Thyroid gland (tissue), 4 donors: Measurements from ENCODE around the gene PLD3. TPM values are rescaled to one million over a fixed set of nuclear protein-coding genes. Genes with fewer than 3 reads are reported as not detected.
A peak's percentile ranks its signal among the peaks of the same experiment; 100 is the strongest.

Source experiments
- DNase-seq, 2 donors: peaks; one replicate each; pipeline ENCODE4 v3.0.0-alpha.2; 2019
- H3K27ac ChIP-seq, 3 donors: fragments of 200-600 bp; sonication (generic); 1 replicate in 2 of 3; 2 replicates in 1 of 3; pipeline ENCODE4 v1.5.1; 2016 to 2019; ENCODE audit warnings: mild to moderate bottlenecking in 1 of 3, moderate library complexity in 1 of 3
- H3K27me3 ChIP-seq: fragments of 200-600 bp; sonication (generic); one replicate; pipeline ENCODE4 v1.5.1; 2019
- H3K36me3 ChIP-seq, 2 donors: fragments of 200-600 bp; sonication (generic); one replicate each; pipeline ENCODE4 v1.5.1; 2016 to 2019
- H3K4me1 ChIP-seq, 2 donors: fragments of 200-600 bp; sonication (generic); one replicate each; pipeline ENCODE4 v1.5.1; 2017 to 2019
- H3K4me3 ChIP-seq, 3 donors: fragments of 200-600 bp; sonication (generic); replicated peaks in 1 of 3; 1 replicate in 2 of 3; 2 replicates in 1 of 3; pipeline ENCODE4 v1.5.1; 2016; ENCODE audit warnings: mild to moderate bottlenecking in 1 of 3
- H3K9me3 ChIP-seq: fragments of 200-600 bp; sonication (generic); one replicate; pipeline ENCODE4 v1.5.1; 2017
- POLR2A ChIP-seq, 2 donors: fragments of 450-650 bp; IDR thresholded peaks; one replicate each; pipeline ENCODE4 v1.6.1; 2017; ENCODE audit warnings: antibody characterized with exemption in 2 of 2, mild to moderate bottlenecking in 2 of 2, moderate library complexity in 1 of 2
- WGBS, 2 donors: methylation state at CpG; one replicate each; pipeline ENCODE4 v1.1.5; 2017; 5-methylcytosine and 5-hydroxymethylcytosine counted together
- intact Hi-C: fragments of 100-400 bp; cut with DNase I; formaldehyde crosslinking; loops from one replicate; pipeline ENCODE4 v1.15.1; 2023
- total RNA-seq, 4 donors: library from RNA; depleted of rRNA; stranded (reverse); fragments of >200 nt; gene quantifications; one replicate each; pipeline ENCODE4 v1.2.3, GENCODE V29; 2016
- TF ChIP-seq, protein P1 (sequence below), 6 experiments: fragments of 200-600 bp in 3 of 6; fragments of 450-650 bp in 3 of 6; sonication (generic) in 3 of 6; IDR thresholded peaks; one replicate each; pipeline ENCODE4 v1.5.1; 2016 to 2019; ENCODE audit warnings: antibody characterized with exemption in 6 of 6, mild to moderate bottlenecking in 2 of 6, inconsistent platforms in 1 of 6, moderate library complexity in 1 of 6

PLD3 gene
- total RNA-seq, 4 donors from 2014 or later, result 151 to 258 (median 244) TPM

DNA sequence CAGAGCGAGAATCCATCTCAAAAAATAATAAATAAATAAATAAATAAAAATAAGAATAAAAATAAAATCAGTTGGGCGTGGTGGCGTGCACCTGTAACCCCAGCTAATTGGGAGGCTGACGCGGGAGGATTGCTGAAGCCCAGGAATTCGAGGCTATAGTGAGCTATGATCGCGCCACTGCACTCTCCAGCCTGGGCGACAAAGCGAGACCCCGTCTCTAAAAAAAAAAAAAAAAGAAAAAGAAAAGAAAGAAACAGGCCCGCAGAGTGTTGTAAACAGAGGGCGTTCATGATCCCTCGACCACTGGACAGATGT is 71.9 kb downstream of the PLD3 start:
- no peaks in the 10 kb centered on the region for H3K27me3 ChIP-seq
- TF ChIP-seq, protein P1, sequence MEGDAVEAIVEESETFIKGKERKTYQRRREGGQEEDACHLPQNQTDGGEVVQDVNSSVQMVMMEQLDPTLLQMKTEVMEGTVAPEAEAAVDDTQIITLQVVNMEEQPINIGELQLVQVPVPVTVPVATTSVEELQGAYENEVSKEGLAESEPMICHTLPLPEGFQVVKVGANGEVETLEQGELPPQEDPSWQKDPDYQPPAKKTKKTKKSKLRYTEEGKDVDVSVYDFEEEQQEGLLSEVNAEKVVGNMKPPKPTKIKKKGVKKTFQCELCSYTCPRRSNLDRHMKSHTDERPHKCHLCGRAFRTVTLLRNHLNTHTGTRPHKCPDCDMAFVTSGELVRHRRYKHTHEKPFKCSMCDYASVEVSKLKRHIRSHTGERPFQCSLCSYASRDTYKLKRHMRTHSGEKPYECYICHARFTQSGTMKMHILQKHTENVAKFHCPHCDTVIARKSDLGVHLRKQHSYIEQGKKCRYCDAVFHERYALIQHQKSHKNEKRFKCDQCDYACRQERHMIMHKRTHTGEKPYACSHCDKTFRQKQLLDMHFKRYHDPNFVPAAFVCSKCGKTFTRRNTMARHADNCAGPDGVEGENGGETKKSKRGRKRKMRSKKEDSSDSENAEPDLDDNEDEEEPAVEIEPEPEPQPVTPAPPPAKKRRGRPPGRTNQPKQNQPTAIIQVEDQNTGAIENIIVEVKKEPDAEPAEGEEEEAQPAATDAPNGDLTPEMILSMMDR (IDR thresholded peaks at IDR 0.05), result no peak
- TF ChIP-seq POLR2A (IDR thresholded peaks at IDR 0.05), result no peak
- no peak for DNase-seq
- peaks cover 38 to 42% of the 10 kb centered on the region in 2 donors for H3K4me1 ChIP-seq
- peak overlapping the region; percentile 99 to 100 (median 99) for H3K27ac ChIP-seq
- H3K4me3 ChIP-seq, result peak overlapping the region; percentile 37 to 59 (median 55)
- no peaks in the 10 kb centered on the region for H3K9me3 ChIP-seq
- WGBS, 2 donors, result 49 to 56% methylated on average over 14 of the region's 14 CpGs
- peaks cover 9 to 10% of the 10 kb centered on the region in 2 donors for H3K36me3 ChIP-seq
- intact Hi-C loops, result no loop called here

DNA sequence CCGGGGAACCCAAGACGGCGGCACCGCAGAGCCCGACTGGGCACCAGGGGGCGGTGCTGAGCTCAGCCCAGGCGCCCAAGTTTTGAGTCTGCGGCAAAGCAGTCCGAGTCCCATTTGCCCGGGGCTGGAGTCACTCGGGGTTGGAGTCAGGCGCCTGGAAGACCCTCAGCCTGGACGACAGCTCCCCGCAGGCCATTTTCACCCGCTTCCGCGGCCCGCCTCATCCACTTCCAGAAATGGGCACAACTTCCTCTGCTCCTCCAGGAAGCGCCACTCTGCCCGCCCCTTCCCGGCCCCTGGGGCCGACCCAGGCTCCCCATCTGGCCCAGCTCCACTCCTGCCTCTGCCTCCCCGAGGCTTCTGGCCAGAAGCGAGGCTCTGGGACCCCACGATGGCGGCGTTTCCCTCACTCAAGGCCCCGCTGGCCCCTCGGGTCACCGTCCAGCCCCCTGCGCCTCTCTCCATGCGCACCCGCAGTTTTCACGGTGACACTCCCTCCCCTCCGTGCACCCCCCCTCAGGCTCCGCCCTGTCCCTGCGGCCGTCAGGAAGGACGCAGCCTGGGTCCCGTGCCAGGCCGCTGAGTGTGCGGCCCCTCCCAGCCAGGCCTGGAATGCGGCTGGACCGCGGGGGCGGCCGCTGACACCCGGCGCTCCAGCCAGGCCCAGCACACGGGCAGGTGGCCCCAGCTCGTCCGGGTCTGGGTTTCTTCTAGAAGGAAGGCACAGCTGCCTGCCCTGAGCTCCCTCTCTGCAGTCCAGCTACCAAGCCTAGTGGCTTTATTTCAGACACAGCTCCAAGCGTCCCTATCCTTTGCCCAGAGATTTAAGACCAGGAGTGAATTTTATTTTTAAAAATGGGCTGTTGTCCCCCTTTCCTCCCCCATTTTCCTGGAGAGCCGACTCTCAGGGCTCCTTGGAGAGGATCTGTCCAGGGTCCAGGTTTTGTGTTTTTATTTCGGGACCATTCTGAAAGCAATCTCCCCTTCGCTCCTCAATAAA is 72.6 kb downstream of the PLD3 start:
- WGBS, 2 donors, result 1 to 3% methylated on average over 35 to 42 of the region's 56 CpGs
- intact Hi-C loops, result no loop called here
- H3K4me3 ChIP-seq, result peak overlapping the region; percentile 37 to 59 (median 55)
- H3K27me3 ChIP-seq, result no peaks in the 10 kb centered on the region
- peaks cover 9 to 10% of the 10 kb centered on the region in 2 donors for H3K36me3 ChIP-seq
- peaks cover 35 to 42% of the 10 kb centered on the region in 2 donors for H3K4me1 ChIP-seq
- peak; percentile 97 to 98 for DNase-seq
- TF ChIP-seq, protein P1 (IDR thresholded peaks at IDR 0.05), result peak; percentile 78 to 93 (median 90)
- peak; percentile 85 to 97 for TF ChIP-seq POLR2A (IDR thresholded peaks at IDR 0.05)
- peak overlapping the region; percentile 99 to 100 (median 99) for H3K27ac ChIP-seq
- no peaks in the 10 kb centered on the region for H3K9me3 ChIP-seq

DNA sequence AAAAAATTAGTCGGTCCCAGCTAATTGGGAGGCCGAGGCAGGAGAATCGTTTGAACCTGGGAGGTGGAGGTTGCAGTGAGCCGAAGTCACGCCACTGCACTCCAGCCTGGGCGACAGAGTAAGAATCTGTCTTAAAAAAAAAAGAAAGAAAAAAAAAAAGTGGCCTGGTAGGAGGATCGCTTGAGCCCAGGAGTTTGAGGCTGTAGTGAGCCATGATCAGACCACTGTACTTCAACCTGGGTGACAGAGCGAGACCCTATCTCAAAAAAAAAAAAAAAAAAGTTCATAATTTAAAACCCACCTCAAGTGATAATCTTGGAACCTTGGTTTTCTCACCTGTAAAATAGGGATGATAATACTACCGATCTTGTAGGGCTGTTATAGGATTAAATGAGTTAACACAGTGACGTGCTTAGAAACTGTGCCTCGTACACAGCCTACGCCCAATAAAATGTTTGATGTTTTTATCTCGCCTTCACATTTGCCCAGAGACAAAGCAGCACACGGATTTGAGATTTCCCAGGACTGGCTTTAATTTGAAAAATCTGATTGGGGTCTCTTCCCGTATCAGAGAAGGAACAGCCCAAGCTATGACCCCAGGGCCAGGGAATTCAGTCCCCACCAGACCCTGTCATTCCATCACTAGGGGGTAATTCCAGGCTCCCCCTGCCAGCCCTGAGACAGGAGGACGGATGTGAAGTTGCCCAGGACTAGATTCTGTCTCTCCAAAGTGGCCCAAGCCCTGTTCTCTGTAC is 73.7 kb downstream of the PLD3 start:
- H3K4me1 ChIP-seq, result peaks cover 35 to 36% of the 10 kb centered on the region in 2 donors
- H3K27ac ChIP-seq, result peak overlapping the region; percentile 99 to 100 (median 99)
- TF ChIP-seq POLR2A (IDR thresholded peaks at IDR 0.05), result no peak
- TF ChIP-seq, protein P1 (IDR thresholded peaks at IDR 0.05), result no peak
- intact Hi-C loops, result no loop called here
- peak overlapping the region in 1 of 3 donors; percentile 12 for H3K4me3 ChIP-seq
- H3K36me3 ChIP-seq, result peaks cover 9 to 10% of the 10 kb centered on the region in 2 donors
- WGBS, 2 donors, result 73 to 75% methylated on average over 16 of the region's 16 CpGs
- DNase-seq, result no peak
- no peaks in the 10 kb centered on the region for H3K9me3 ChIP-seq
- H3K27me3 ChIP-seq, result no peaks in the 10 kb centered on the region

DNA sequence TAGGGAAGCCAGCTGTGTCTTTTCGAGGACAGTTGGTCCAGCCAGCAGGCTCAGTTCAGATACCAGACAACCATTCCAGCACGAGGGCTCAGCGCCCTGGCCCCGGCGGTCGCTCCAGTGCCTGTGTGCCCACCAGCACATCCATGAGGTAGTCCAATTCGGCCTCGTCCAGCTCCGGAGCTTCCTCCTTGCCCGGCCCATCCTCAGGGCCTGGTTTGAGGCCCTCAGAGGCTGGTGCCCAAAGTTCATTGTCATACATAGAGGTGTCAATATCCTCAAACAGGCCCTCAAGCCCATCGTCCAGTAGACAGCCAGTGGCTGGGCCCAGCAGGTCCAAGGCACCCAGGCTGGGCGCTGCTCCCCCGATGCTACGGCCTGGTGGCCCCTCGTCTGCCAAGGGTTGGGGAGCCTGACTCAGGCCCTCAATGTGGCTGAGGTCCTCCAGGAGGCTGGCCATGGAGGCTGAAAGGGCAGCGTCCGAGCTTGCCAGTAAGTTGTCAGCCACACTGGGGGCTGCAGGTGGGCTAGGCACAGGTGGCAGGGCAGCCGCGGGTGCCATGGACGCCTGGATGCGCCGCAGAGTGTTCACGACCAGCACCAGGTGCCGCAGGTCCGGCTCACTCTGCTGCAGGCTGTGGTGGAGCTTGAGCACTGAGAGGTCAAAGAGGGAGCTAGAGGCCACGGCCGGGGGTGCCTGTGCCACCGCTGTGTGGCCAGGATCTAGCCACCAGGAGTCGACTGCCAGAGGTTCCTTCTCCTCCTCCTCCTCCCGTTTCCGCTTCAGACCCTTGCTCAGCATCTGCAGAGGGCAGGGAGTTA is 74.5 kb downstream of the PLD3 start:
- Histone ChIP-seq H3K4me3 (no peak overlapping the region), H3K4me1 (peaks cover 30 to 36% of the 10 kb centered on the region in 2 donors), H3K27ac (peak overlapping the region in 2 of 3 donors; percentile 99), H3K36me3 (peaks cover 9 to 10% of the 10 kb centered on the region in 2 donors), H3K9me3 (no peaks in the 10 kb centered on the region), H3K27me3 (no peaks in the 10 kb centered on the region)
- TF ChIP-seq, protein P1 (IDR thresholded peaks at IDR 0.05), result no peak
- no peak for TF ChIP-seq POLR2A (IDR thresholded peaks at IDR 0.05)
- WGBS, 2 donors, result 82 to 90% methylated on average over 10 to 24 of the region's 31 CpGs
- DNase-seq, result no peak
- intact Hi-C loops, result no loop called here
